SW 1271 (cell line): ENCODE measurements around the gene DUSP28.
A peak's percentile ranks its signal among the peaks of the same experiment; 100 is the strongest.
"Not testable (repeated sequence)": the region's sequence is repeated elsewhere in the genome, so short reads cannot be mapped to it uniquely, and the experiment has no call there.

Experiments used
- DNase-seq, 2 experiments: peaks; one replicate each; lab custom pipeline; 2025; lab: John Stamatoyannopoulos, UW

Gene DUSP28

GRCh38 chr2:240527153-240527750 lies 32.9 kb upstream of the DUSP28 start:
- no peak for DNase-seq

GRCh38 chr2:240528406-240529040 lies 31.6 kb upstream of the DUSP28 start:
- DNase-seq: no peak

- DNase-seq: no peak
These were observed 30.7 kb upstream of the DUSP28 start for GRCh38 chr2:240529344-240529999.

DNA sequence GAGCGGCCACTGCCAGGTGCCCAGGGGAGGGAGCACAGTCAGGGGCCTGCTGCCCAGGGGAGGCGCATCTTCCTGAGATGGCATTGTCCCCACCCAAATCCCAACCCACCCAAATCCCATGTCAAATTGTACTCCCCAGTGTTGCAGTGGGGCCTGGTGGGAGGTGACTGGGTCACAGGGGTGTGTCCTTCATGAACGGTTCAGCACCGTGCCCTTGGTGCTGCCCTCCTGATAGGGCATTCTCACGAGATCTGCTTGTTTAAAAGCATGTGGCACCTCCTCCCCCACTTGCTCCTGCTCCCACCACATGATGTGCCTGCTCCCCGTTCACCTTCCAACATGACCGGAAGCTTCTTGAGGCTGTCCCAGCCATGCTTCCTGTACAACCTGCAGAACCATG lies 30.0 kb upstream of the DUSP28 start:
- DNase-seq: no peak

DNA sequence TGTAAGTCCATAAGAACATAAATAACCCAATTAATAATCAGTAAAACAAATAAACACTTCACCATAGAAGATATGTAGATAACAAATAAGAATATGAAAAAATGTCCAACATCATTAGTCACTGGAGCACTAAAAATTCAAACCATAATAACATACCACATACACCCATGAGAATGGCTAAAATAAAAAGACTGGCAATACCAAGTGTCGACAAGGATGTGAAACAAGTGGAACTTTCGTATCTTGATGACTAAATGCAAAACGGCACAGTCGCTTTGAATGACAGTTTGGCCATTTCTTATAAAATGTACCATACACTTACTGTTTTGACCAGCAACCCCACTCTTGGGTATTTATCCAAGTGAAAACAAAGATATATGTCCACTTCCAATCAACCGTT lies 29.1 kb upstream of the DUSP28 start:
- no peak for DNase-seq

GRCh38 chr2:240532031-240532775 lies 28.0 kb upstream of the DUSP28 start:
- peak in 1 of 2 experiments; percentile 11 for DNase-seq

- no peak for DNase-seq
These were observed 22.0 kb upstream of the DUSP28 start for GRCh38 chr2:240538031-240538780.

GRCh38 chr2:240539101-240539500 lies 21.1 kb upstream of the DUSP28 start:
- DNase-seq: not testable (repeated sequence)

DNA sequence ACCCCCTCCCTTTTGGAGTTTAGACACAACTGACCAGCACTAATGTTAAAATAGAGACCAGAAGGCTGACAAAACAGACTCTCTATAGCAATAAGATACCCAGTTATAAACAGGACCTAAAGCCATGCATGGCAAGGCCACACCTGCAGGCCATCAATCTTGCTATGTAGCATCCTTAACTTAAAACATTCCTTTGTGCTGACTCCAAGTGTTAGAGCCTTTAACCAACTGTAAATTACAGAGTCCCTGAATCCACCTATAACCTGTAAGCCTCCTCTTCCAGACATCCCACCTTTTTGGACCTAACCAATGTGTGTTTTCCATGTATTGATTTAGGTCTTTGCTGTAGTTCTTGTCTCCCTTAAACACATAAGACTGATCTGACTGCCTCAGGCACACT lies 20.3 kb upstream of the DUSP28 start:
- DNase-seq: no peak

GRCh38 chr2:240551288-240551687 lies 8.9 kb upstream of the DUSP28 start:
- no peak for DNase-seq

DNA sequence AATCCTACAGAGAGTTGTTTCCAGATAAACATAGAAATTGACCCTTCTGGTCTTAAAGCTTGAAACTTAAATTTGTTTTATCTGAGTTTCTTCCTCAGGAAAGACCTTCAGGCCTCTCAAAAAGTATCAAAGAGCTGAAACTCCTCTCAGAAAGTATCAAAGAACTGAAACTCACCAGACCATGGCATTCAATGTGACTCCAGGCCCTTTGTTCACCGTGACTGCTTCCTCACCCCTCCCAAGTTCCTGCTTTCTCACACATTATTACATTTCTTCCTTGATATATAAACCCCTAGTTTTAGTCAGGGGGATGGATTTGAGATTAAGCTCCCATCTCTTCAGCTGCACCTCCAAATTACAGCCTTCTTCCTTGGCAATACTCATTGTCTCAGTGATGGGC lies 8.3 kb upstream of the DUSP28 start:
- no peak for DNase-seq

- DNase-seq: no peak
These were observed 6.1 kb upstream of the DUSP28 start for GRCh38 chr2:240553956-240554480.

DNA sequence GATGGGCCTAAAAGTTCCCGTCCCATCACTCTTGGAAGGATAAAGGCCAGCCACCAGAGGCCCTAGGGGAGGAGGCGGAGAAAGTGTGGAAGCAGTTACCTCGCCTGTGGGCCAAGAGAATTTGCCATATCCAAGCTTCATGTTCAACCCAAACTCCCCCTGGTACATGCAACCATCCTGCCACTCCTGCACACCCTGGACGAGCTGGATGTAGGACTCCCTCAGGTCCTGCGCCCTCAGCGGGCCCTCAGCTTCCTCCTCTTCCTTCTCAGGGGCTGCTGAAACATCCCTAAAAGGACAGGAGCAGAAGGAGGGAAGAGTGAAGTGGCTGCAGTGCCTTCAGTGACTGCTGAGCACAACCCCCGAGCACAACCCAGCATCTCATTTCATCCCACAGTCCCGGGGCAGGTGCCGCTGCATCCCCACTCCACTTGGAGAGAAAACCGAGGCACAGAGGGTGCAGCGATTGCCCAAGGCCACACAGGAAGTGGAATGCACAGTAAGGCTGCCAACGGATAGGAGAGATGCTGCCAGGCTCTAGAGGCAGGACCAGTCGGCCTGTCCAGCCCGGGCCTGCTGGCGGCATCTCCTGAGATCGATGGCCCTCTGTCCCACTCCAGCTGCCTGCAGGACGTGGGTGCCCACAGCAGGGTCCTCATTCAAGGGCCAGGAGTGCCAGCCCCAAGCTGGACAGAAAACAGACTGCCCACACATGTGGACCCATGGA lies 5.2 kb upstream of the DUSP28 start:
- no peak for DNase-seq

GRCh38 chr2:240555541-240556250 lies 4.5 kb upstream of the DUSP28 start:
- no peak for DNase-seq

- DNase-seq: peak; percentile 62 to 68
These were observed 3.5 kb upstream of the DUSP28 start for GRCh38 chr2:240556553-240557100.

DNA sequence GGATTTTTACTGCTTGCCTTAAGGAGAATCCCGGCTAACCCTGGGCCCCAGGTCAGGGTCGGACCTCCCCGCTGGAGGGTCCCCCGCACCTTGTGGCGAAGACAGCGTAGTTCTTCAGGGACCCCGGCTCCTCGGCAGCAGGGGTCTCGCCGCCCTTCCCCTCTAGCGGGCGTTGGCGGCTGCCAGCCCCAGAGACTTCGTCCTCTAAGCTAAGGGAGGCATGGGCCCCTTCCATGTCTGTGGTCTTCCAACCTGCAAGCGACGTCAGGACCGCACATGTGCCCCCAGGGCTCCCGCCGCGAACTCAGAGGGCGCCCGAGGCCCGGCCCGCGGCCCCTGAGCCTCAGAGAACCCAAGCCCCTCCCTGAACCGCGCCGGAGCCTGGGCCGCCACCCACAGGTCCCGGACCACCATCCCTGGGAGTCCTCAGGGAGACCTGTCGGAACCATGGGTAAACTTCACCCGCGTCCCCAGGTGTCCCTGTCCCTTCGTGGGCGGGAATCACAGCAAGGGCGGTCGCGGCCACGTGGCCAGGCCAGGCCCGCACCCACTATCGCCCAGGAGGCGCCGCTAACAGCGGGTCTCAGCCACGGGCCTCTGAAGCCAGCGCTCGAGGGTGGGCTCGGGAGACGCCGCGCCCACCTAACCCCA lies 2.9 kb upstream of the DUSP28 start:
- DNase-seq: no peak

DNA sequence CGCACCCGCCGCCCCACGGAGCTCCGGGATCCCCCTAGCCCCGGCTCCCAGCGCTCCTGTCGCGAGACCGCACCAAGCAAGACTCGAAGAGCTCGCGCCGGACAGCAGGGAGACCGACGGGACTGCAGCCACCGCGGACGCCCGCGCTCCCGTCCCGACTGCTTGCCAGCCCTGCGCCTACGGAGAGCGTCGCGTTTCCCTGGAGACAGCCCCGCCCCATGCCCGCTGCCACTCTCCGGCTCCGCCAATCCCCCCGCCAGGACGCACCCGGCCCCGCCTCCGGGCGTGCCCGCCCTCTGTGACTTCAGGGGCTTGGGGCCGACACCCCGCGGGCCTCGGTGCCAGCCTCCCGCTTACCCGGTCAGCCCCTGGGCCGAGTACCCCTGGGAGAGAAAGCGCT lies 2.3 kb upstream of the DUSP28 start, which contains the start of gene ANKMY1:
TSS of gene ANKMY1 (minus strand) at position 181 of the 400 bp plus-strand sequence. CDS start 653 bp downstream, outside the sequence.
- DNase-seq: peak; percentile 46 to 78

DNA sequence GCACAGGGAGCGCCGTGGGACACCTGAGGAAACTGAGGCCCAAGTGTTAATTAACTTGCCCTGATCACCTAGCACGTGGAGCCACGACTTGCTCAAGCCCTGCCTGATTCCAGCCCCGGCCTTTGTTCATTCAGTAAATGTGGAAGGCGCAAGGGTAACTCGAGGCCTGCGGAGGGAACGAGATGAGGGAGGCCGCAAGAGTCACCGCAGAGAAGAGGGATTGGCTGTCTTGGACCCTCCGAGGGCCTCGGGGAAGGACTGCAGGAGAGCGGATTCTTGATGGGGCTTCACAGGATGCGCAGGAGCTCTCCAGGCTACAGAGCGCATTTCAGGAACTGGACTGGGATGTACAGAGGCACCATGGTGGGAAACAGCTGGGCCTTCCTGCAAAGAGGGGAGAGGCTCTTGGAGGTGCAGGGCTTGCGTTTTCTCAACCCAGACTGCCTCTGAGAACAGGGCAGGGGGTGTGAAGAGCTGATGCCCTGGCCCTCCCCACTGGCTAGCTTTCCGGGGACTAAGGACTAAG lies 1.9 kb upstream of the DUSP28 start:
- DNase-seq: no peak

DNA sequence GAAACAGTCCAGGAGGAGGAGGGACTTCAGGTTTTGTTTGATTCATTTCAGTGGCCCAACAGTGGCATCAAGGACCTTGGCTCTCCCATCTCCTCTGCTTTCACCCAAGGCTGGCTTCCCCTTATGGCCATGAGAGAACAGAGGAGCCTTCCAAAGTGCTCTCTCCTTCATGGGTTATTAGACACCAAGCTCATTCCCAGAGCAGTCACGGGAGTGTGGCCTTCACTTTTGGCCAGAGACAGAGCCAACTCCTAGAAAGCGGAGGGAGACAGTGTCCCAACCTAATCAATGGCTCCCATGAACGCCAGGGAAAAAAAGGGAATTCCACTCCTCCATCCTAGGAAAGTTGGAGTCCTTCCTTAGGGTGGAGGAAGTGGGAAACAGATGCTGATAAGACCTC lies 871 bp upstream of the DUSP28 start:
- DNase-seq: no peak
